ENCODE results near the gene GRIP2. TPM values are rescaled to one million over a fixed set of nuclear protein-coding genes. Genes with fewer than 3 reads are reported as not detected.

The GRIP2 gene
- total RNA-seq, 1 donor from 2014 or later: not detected

GRCh38 chr3:14481018-14481645 lies 59.0 kb downstream of the GRIP2 start:
- TF ChIP-seq, protein P1, sequence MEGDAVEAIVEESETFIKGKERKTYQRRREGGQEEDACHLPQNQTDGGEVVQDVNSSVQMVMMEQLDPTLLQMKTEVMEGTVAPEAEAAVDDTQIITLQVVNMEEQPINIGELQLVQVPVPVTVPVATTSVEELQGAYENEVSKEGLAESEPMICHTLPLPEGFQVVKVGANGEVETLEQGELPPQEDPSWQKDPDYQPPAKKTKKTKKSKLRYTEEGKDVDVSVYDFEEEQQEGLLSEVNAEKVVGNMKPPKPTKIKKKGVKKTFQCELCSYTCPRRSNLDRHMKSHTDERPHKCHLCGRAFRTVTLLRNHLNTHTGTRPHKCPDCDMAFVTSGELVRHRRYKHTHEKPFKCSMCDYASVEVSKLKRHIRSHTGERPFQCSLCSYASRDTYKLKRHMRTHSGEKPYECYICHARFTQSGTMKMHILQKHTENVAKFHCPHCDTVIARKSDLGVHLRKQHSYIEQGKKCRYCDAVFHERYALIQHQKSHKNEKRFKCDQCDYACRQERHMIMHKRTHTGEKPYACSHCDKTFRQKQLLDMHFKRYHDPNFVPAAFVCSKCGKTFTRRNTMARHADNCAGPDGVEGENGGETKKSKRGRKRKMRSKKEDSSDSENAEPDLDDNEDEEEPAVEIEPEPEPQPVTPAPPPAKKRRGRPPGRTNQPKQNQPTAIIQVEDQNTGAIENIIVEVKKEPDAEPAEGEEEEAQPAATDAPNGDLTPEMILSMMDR (conservative IDR thresholded peaks at IDR 0.05; ENCODE audit: low read depth, low read length): no peak
- no peak for DNase-seq (ENCODE audit: low read depth)
- no peak overlapping the region for H3K4me3 ChIP-seq (ENCODE audit: low read depth, low read length)

- no peak overlapping the region for H3K4me3 ChIP-seq (ENCODE audit: low read depth, low read length)
- DNase-seq (ENCODE audit: low read depth): no peak
- TF ChIP-seq, protein P1 (conservative IDR thresholded peaks at IDR 0.05; ENCODE audit: low read depth, low read length): no peak
Measured at GRCh38 chr3:14480207-14481017, 59.7 kb downstream of the GRIP2 start.

GRCh38 chr3:14479591-14479990 lies 60.6 kb downstream of the GRIP2 start:
- TF ChIP-seq, protein P1 (conservative IDR thresholded peaks at IDR 0.05; ENCODE audit: low read depth, low read length): no peak

GRCh38 chr3:14478956-14479550 lies 61.1 kb downstream of the GRIP2 start:
- TF ChIP-seq, protein P1 (conservative IDR thresholded peaks at IDR 0.05; ENCODE audit: low read depth, low read length): no peak
- no peak for DNase-seq (ENCODE audit: low read depth)
- H3K4me3 ChIP-seq (ENCODE audit: low read depth, low read length): no peak overlapping the region

More at GRCh38 chr3:14479591-14479990, 60.6 kb downstream of the GRIP2 start:
- DNase-seq (ENCODE audit: low read depth): no peak
- H3K4me3 ChIP-seq (ENCODE audit: low read depth, low read length): no peak overlapping the region

- TF ChIP-seq, protein P1 (conservative IDR thresholded peaks at IDR 0.05; ENCODE audit: low read depth, low read length): no peak
- no peak for DNase-seq (ENCODE audit: low read depth)
- H3K4me3 ChIP-seq (ENCODE audit: low read depth, low read length): no peak overlapping the region
Measured at GRCh38 chr3:14477311-14477935, 62.7 kb downstream of the GRIP2 start.

DNA sequence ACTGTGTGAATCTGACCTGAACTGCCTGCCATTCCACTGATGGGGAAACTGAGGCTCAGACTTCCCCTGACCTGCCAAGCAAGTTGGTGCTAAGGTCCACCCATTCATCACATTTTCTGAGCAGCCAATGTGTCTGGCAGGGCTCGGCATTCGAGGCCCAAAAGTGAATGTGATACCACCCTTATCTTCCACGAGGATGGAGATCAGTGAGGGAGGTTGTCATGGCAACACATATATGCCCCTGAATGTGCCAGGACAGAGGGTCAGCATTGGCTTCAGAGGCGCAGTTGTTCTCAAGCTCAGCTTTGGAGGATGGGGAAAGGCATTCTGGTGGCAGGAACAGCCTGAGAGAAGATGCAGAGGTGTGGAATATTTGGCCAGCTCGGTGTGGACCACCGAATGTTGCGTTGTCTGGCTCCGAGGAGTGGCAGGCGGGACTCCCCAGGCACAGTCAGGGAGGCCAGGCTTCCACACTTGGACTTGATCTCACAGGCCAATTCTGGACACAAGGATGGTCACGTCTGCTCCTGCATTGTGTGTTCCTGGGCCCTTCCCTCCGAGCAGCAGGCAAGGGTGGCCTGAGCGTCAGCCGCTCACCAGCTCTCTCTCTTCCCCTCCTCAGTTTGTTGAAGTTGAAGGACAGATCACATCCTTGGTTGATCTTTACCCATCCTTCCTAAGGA lies 63.4 kb downstream of the GRIP2 start:
- H3K4me3 ChIP-seq (ENCODE audit: low read depth, low read length): no peak overlapping the region
- TF ChIP-seq, protein P1 (conservative IDR thresholded peaks at IDR 0.05; ENCODE audit: low read depth, low read length): no peak
- DNase-seq (ENCODE audit: low read depth): no peak

All from epithelial cell of proximal tubule (primary cell).